DMS153 treated with DMSO at 0.1 percent for 48 hours (cell line): ENCODE results near the gene ABCA13.
A peak's percentile ranks its signal among the peaks of the same experiment; 100 is the strongest.

Source experiments
- DNase-seq: peaks from one replicate; lab custom pipeline; 2025; ENCODE audit not compliant: unreplicated experiment; lab: John Stamatoyannopoulos, UW

The ABCA13 gene

DNA sequence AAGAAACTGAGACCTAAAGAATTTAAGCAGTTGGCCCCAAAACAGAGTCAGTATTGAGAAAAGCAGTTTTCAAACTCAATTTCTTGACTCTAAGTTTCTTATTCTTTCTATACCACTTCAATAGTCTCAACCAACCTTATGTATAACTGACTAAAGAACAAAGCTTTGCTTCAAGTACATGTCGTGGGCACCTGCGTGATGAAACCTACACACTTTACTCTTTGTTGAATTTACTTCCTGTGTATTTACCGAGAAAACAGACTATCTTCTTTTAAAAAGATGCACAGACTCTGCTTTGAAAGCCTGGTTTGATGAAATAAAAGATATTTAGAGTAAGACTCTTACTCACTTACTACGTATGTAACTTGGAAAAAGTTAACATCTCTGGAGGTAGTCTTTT, 455.9 kb downstream of the ABCA13 start:
- DNase-seq: no peak

DNA sequence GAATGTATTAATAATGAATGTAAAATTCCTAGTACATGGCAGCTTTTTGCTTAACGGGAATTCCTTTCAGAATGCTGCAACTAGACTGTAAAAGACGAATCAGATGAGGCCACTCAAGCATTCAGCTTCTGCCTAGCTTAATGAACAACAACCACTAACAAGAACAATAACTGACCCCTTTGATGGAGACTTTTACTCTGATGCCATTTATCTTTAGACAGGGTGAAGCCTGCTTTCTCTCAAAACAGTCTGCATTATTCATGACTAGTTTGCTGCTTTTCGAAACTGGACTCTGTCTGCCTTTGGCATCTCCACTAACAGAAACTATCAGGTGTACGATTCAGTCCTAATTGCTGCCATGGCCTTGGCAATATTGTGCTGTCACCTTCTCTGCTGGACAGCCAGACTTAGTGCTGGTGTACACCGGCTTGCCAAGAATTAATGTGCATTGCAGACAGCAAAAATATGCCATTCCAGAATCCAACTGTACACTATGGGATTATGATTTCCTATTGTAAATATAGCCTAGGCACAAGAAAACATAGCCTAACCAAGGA, 457.6 kb downstream of the ABCA13 start:
- no peak for DNase-seq

DNA sequence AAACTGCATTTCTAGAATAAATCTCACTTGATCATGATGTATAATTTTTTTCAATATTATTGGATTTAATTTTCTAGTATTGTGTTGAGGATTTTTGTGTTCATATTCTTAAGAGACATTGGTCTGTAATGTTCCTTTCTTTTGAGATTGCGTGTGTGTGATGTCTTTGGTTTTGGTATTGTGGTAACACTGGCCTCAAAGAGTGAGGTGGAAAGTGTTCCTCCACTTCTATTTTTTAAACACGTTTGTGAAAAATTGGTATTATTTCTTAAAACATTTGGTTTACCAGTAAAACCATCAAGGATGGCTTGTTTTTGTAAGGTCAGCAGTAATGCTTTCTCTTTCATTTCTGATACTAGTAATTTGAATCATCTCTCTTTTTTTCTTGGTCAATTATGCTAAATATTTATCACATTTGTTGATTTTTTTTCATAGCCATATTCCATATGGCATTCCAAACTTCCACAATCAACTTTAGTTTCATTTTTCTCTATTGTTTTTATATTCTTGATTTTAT, 462.9 kb downstream of the ABCA13 start:
- no peak for DNase-seq

DNA sequence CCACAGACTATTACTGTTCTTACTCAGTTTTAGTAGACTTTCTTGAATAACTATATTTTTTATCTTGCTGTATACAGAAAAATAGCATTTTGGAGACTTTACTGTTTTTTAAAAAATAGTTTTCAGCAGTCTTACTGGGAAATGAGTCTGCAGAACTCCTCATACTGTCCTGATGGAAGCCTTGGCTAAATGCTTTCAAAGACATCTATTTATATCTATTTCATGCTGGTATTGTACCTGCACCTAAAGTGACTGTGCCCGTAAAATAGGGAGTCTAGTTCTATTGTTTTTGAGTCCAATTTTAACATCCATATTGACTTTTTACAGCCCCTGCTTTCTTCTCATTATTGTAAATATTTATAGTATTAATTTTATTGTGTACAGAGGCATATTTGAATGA, 464.5 kb downstream of the ABCA13 start:
- no peak for DNase-seq

- DNase-seq: peak; percentile 83
These were observed 465.2 kb downstream of the ABCA13 start for GRCh38 chr7:48636391-48637015.

DNA sequence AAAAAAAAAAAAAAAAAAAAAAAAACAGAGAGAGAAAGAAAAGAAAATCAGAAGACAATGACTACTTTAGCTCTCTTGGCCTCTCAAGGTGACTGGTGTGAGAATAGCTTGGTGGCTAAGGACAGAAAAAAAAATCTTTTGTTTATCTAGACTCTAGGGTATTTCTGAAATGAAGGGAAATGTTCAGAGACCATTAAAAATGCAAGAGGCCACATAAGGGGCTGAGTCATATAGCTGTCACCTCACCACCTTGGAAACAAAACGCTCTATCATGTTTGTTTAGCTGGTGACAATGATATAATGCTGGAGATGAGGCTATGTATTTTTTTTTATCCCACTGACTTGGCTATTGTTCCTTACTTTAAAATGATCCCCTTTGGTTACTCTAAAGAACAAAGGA, 466.1 kb downstream of the ABCA13 start:
- DNase-seq: peak; percentile 94

- DNase-seq: no peak
These were observed 466.8 kb downstream of the ABCA13 start for GRCh38 chr7:48638041-48638440.

- no peak for DNase-seq
These were observed 472.3 kb downstream of the ABCA13 start for GRCh38 chr7:48643431-48644013.

- DNase-seq: no peak
These were observed 486.9 kb downstream of the ABCA13 start for GRCh38 chr7:48658138-48658537.

DNA sequence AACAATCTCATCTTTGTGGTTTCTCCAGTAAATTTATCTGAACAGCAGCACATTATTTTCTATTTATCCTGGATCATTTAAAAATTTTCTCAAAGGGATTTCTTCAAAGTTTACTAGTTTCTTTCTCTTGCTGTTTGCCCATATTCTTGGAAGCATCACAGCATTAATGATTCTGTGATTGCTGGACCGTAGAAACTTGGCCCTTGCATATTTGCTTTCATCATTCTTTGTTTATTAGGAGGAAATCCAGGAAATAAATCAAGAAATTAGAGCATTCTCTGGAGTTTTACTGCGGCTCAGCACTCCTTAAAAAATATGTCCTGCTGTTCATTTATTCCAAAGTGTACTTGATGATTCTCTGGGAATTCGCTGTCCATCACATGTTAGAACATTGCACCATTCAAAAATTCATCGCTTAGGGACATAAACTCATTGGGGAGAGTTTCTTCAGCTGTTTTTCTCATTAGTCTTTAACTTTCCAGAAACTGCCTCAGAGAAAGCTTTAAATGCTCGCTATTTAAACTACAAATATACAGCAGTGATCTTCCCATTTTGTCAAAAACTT, 489.1 kb downstream of the ABCA13 start:
- DNase-seq: no peak

DNA sequence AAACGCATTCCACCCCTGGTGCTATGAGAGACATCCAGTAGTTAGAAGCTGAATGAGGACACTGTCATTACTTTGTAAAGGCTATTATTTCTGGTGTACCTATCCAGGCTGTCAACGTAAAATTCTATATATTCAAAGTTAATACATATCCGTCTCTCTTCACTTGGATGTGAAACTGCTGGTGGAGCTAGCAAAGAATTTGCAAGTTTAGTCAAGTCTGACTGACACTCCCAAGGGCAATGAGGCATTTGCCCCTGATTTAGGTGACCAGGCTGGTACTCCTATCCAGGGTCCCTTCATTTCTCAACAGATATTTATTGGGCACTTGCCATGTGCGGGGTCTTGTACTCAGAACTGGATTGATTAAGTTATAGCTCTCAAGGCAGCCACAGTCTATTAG, 493.0 kb downstream of the ABCA13 start:
- no peak for DNase-seq

GRCh38 chr7:48665353-48666135, 494.3 kb downstream of the ABCA13 start:
- no peak for DNase-seq

DNA sequence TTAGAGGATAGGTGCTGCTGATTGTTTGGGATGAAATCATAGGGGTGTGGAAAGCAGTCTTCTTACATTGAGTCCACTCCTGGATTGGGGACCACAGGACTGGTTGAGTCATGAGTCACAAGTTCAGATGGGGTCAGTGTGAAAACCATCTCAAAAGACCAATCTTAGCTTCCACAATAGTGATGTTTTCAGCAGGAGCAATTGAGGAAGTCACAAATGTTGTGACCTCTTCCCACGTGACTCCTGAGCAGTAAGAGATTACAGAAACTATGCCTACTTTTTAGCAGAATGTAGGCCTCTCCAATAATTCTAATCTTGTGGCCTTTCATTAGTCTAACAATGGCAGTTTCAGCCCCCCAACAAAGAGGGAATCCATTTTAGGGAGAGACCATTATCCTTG, 496.1 kb downstream of the ABCA13 start:
- no peak for DNase-seq

DNA sequence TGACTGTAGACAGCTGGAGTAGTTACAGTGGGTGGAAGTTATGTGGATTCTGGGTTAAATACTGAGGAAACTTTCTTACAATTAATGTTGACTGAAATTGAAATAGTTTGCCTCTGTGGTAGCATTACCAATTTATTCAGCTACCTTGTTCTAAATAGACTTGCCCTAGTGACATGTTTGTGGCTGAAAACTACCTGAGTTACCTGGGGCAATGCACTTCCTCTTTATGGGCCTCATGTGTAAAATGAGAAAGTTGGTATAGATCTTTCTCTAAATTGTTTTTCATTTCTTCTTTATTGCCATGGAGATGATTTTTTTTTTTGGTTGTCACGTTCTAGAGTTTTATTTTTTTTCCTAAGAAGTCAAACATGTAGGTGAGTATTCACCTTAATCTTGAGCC, 500.4 kb downstream of the ABCA13 start:
- no peak for DNase-seq

GRCh38 chr7:48681006-48681405, 509.7 kb downstream of the ABCA13 start:
- DNase-seq: peak; percentile 39

DNA sequence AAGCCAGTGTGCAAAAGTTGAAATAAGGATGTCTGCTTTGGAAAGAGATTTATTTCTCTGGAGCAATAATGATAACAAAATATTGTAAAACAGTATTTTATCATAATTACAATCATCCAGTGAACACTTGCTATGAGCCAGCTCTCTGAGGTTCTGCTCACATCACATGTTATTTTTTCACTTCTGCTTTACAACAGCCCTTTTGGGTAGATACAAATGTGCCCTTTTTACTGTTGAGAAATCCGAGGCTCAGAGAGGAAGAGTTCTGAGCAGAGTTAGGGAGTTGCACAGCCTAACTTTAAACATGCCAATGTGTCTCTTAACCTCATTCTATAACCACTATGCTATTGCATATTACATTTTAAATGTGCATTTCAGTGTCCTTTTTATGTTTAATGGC, 520.5 kb downstream of the ABCA13 start:
- no peak for DNase-seq
